Uterus (tissue), 2 donors: Measurements from ENCODE around the gene PAPLN.

Experiments used
- POLR2A ChIP-seq, 2 donors: fragments of 450-650 bp; IDR thresholded peaks; one replicate each; pipeline ENCODE4 v1.6.1; 2016; ENCODE audit warnings: antibody characterized with exemption in 2 of 2, mild to moderate bottlenecking in 1 of 2, moderate library complexity in 1 of 2
- TF ChIP-seq, protein P1 (sequence below), 4 experiments: fragments of 200-600 bp in 2 of 4; fragments of 450-650 bp in 2 of 4; sonication (generic) in 2 of 4; IDR thresholded peaks; one replicate each; pipeline ENCODE4 v1.5.1; 2016 to 2019; ENCODE audit warnings: antibody characterized with exemption in 4 of 4, mild to moderate bottlenecking in 2 of 4, moderate library complexity in 1 of 4

DNA sequence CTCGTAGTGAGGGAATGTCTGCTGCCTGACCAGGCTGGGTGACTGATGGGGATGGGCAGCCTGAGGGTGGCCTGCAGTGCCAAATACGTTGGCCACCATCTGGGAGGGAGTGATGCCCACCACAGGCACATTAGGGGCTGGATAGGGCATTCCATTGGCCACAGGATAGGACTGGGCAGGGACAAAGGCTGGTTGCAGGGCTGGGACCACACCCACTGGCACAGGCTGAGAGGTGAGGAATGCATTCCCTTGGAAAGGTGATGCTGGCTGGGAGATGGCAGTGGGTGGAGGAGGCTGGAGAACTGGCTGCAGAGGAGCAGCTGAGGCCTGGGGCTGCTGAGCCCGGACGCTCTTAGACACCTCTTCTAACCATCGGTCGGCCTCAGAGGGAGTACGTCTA is 39.5 kb downstream of the PAPLN start:
- TF ChIP-seq, protein P1, sequence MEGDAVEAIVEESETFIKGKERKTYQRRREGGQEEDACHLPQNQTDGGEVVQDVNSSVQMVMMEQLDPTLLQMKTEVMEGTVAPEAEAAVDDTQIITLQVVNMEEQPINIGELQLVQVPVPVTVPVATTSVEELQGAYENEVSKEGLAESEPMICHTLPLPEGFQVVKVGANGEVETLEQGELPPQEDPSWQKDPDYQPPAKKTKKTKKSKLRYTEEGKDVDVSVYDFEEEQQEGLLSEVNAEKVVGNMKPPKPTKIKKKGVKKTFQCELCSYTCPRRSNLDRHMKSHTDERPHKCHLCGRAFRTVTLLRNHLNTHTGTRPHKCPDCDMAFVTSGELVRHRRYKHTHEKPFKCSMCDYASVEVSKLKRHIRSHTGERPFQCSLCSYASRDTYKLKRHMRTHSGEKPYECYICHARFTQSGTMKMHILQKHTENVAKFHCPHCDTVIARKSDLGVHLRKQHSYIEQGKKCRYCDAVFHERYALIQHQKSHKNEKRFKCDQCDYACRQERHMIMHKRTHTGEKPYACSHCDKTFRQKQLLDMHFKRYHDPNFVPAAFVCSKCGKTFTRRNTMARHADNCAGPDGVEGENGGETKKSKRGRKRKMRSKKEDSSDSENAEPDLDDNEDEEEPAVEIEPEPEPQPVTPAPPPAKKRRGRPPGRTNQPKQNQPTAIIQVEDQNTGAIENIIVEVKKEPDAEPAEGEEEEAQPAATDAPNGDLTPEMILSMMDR (IDR thresholded peaks at IDR 0.05), result no peak
- no peak for TF ChIP-seq POLR2A (IDR thresholded peaks at IDR 0.05)
